RWPE1 (cell line): Measurements from ENCODE around the gene CELA1.

Experiments used
- CTCF ChIA-PET: fragments of 350-600 bp; sonication (Branson Sonifier 250); formaldehyde crosslinking; extraction: SDS; loops from one replicate; lab custom pipeline; 2021; lab: Yijun Ruan, JAX
- POLR2A ChIA-PET: fragments of 400-600 bp; formaldehyde crosslinking; extraction: SDS; loops from one replicate; lab custom pipeline; 2020; ENCODE audit warnings: antibody characterized with exemption; ENCODE audit not compliant: low non-redundant PET; lab: Yijun Ruan, JAX
- DNase-seq: peaks from one replicate; pipeline ENCODE4 v3.0.0; 2012; ENCODE audit warnings: low spot score
- H3K27ac ChIP-seq: fragments of 450-650 bp; 2 replicates; pipeline ENCODE4 v1.5.1; 2017
- TF ChIP-seq, protein P1 (sequence below): fragments of 450-650 bp; conservative IDR thresholded peaks from 2 replicates; pipeline ENCODE4 v1.5.1; 2017; ENCODE audit warnings: low read depth, mild to moderate bottlenecking

The CELA1 gene

DNA sequence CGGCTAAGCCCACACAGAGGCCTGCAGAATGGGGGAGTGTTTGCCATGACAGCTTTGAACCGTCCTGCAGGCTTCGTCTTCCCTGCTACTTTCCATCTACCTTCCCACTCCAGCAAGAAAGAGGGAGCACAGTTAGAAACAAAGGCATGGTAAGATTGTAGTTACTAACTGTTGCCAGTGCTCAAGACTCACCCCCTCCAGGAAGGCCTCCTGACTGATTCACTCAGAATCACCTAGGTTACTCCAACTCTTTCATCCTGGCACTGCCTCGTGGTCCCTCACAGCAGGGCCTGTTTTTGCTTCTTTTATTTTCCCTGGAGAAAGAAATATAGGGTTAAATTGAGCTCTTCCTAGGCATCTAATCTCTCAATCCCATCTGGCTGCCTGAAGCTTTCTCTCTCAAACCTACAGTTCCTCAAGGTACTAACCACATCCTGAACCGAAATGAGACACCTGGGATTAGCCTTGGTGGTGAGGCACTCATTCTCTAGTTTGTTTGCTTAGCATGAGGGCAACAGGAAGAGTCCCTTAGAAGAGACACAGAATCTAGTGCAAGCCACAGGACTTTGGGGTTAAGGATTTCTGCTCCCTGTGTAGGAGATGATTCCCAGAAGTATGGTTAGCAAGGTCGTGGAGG, 36.9 kb upstream of the CELA1 start:
- POLR2A ChIA-PET: interaction anchor here (0.5 kb wide), 1 partner anchor 367 kb away, joined by 6 read pairs; no protein-coding TSS in a partner anchor
- no peak overlapping the region for H3K27ac ChIP-seq
- no peak for DNase-seq
- TF ChIP-seq, protein P1, sequence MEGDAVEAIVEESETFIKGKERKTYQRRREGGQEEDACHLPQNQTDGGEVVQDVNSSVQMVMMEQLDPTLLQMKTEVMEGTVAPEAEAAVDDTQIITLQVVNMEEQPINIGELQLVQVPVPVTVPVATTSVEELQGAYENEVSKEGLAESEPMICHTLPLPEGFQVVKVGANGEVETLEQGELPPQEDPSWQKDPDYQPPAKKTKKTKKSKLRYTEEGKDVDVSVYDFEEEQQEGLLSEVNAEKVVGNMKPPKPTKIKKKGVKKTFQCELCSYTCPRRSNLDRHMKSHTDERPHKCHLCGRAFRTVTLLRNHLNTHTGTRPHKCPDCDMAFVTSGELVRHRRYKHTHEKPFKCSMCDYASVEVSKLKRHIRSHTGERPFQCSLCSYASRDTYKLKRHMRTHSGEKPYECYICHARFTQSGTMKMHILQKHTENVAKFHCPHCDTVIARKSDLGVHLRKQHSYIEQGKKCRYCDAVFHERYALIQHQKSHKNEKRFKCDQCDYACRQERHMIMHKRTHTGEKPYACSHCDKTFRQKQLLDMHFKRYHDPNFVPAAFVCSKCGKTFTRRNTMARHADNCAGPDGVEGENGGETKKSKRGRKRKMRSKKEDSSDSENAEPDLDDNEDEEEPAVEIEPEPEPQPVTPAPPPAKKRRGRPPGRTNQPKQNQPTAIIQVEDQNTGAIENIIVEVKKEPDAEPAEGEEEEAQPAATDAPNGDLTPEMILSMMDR: no peak
- CTCF ChIA-PET: interaction anchor here (1.3 kb wide), 1 partner anchor 9 kb away, joined by 3 read pairs; no protein-coding TSS in a partner anchor

GRCh38 chr12:51382173-51382572, 35.7 kb upstream of the CELA1 start:
- DNase-seq: no peak
- TF ChIP-seq, protein P1: no peak
- ChIA-PET POLR2A (no interaction called here), CTCF (no interaction called here)
- H3K27ac ChIP-seq: no peak overlapping the region

GRCh38 chr12:51381226-51382079, 35.0 kb upstream of the CELA1 start:
- no peak for DNase-seq
- POLR2A ChIA-PET: no interaction called here

GRCh38 chr12:51379571-51379970, 33.1 kb upstream of the CELA1 start:
- ChIA-PET CTCF (interaction anchor here (0.6 kb wide), 1 partner anchor 378 kb away, joined by 3 read pairs; no protein-coding TSS in a partner anchor), POLR2A (interaction anchor here (0.6 kb wide), 1 partner anchor 247 kb away, joined by 3 read pairs; no protein-coding TSS in a partner anchor)
- TF ChIP-seq, protein P1: no peak
- H3K27ac ChIP-seq: no peak overlapping the region
- no peak for DNase-seq

More at GRCh38 chr12:51381226-51382079, 35.0 kb upstream of the CELA1 start:
- peak overlapping the region; percentile 19; the same call in 1 of the 2 replicates for H3K27ac ChIP-seq
- TF ChIP-seq, protein P1: no peak
- CTCF ChIA-PET: interaction anchor here (0.5 kb wide), 1 partner anchor 50 kb away, joined by 3 read pairs; no protein-coding TSS in a partner anchor

DNA sequence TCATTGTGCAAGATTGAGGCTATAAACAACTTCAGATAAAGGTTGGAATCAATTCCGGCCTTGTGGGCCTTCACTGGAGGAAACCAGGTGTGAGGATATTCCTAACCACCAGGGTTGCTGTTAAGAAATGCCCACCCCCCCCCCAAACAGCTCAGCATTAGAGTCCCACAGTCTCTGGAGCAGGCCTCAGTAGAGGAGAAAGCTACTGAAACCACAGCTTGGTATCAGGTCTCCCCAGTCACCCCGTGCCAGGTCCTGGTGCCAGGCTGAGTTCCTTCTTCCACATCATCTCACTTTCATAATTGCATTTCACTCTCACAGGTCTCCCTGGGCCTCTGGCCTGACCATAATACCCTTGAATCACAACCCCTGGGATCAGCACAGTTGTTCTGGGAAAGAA, 32.3 kb upstream of the CELA1 start:
- CTCF ChIA-PET: interaction anchor here (0.6 kb wide), 1 partner anchor 379 kb away, joined by 3 read pairs; no protein-coding TSS in a partner anchor
- no peak for DNase-seq
- TF ChIP-seq, protein P1: no peak
- no peak overlapping the region for H3K27ac ChIP-seq
- POLR2A ChIA-PET: no interaction called here
